ENCODE data around the gene TMEM187. TPM values are rescaled to one million over a fixed set of nuclear protein-coding genes. Genes with fewer than 3 reads are reported as not detected.

Gene TMEM187
- total and polyA plus RNA-seq, 2 donors (not counting 3 experiments of a cell fraction or from before 2014, with no cell fraction given) = 2.6 to 15.7 TPM

DNA sequence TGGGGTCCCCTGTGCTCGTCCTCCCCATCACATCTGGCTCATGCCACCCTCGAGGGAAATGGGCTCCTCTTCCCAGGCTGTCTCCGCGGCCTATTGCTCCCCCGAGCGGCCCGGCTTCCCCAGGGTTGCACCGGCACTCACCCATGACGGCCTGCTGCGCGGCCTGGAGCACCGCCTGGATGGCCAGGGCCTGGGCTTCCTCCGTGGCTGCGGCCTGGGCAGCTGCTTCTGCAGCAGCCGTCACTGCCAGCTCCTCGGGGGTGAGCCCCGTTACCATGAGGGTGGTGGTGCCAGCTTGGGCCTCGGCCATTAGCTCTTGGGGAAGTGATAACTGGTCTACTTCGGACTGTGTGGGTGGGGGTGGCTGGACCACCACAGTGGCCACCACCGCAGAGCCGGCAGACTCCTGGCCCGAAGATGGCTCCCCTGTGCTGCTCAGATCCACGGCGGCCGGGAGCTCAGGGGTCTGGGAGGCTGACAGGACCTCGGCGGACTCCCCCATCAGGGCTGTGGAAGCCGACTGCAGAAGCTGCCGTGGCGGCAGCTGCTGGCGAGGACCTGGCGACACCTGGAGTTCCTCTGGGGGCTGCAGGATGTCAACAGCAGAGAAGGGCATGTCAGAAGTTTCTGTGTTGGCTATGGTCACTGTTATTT, 20.1 kb upstream of the TMEM187 start:
- no peak for FAIRE-seq
- no peak overlapping the region for H3K4me2 ChIP-seq (ENCODE audit: insufficient read depth, low read length)
- BruUV-seq (replicated peaks) = no TSS peak
- dilution Hi-C loops (cut with MboI; ENCODE audit: extremely low pct_ligation_motif_present, low sequenced_read_pairs) (no loop called here), intact Hi-C loops (cut with micrococcal nuclease) (loop anchor here (1.0 to 2.0 kb wide), 2 partner anchors 16 to 188 kb away; partner anchors contain the start of gene PLXNB3)
- DNase-seq (ENCODE audit: low read depth, low spot score) = no peak
- H2AFZ ChIP-seq (ENCODE audit: low read depth, low read length) = no peak overlapping the region
- no peak overlapping the region for H3K27ac ChIP-seq (ENCODE audit: insufficient read depth, low read depth, low read length)
- POLR2A ChIA-PET = no interaction called here
- no peaks in the 10 kb centered on the region for H3K9me1 ChIP-seq (replicated peaks; ENCODE audit: control insufficient read depth, extremely low read depth, insufficient read depth, low read length)
- TF ChIP-seq POLR2A (IDR thresholded peaks at IDR 0.05; ENCODE audit: low read depth, low read length) (no peak), POLR2AphosphoS5 (IDR thresholded peaks at IDR 0.05; ENCODE audit: insufficient read depth, low read depth, low read length) (no peak), JUN (IDR thresholded peaks at IDR 0.05; ENCODE audit: borderline replicate concordance, insufficient read depth, insufficient read length, low read depth) (no peak), FOS (IDR thresholded peaks at IDR 0.05; ENCODE audit: borderline replicate concordance, insufficient read depth, low read length) (no peak), GATA2 (IDR thresholded peaks at IDR 0.05; ENCODE audit: insufficient read depth, insufficient read length, low read depth, low read length) (no peak), EZH2 (IDR thresholded peaks at IDR 0.05; ENCODE audit: borderline replicate concordance, low read depth, low read length, severe bottlenecking) (no peak), MAX (IDR thresholded peaks at IDR 0.05; ENCODE audit: insufficient read depth, insufficient read length) (no peak), MYC (IDR thresholded peaks at IDR 0.05; ENCODE audit: low read depth, low read length) (no peak)
- TF ChIP-seq, protein P1, sequence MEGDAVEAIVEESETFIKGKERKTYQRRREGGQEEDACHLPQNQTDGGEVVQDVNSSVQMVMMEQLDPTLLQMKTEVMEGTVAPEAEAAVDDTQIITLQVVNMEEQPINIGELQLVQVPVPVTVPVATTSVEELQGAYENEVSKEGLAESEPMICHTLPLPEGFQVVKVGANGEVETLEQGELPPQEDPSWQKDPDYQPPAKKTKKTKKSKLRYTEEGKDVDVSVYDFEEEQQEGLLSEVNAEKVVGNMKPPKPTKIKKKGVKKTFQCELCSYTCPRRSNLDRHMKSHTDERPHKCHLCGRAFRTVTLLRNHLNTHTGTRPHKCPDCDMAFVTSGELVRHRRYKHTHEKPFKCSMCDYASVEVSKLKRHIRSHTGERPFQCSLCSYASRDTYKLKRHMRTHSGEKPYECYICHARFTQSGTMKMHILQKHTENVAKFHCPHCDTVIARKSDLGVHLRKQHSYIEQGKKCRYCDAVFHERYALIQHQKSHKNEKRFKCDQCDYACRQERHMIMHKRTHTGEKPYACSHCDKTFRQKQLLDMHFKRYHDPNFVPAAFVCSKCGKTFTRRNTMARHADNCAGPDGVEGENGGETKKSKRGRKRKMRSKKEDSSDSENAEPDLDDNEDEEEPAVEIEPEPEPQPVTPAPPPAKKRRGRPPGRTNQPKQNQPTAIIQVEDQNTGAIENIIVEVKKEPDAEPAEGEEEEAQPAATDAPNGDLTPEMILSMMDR (IDR thresholded peaks at IDR 0.05; ENCODE audit: extremely low read depth in 1 of 2, insufficient read depth in 1 of 2, low read depth in 1 of 2, low read length in 2 of 2) = no peak
- peaks cover 21 to 53% of the 10 kb centered on the region in 2 experiments for H3K36me3 ChIP-seq (ENCODE audit: control insufficient read depth in 2 of 2, extremely low read depth in 1 of 2, insufficient read depth in 2 of 2, low read length in 2 of 2)
- no peaks in the 10 kb centered on the region for H3K9me3 ChIP-seq (replicated peaks; ENCODE audit: control insufficient read depth, insufficient read depth, low read length)
- CTCF ChIA-PET = interaction anchor here (9.4 kb wide), 1 partner anchor 28 kb away, joined by 253 read pairs; the partner anchor contains the start of gene ARHGAP4
- no peak overlapping the region for H3K9ac ChIP-seq (replicated peaks; ENCODE audit: extremely low read depth, insufficient read depth, low read length)
- no peaks in the 10 kb centered on the region for H4K20me1 ChIP-seq (replicated peaks; ENCODE audit: control insufficient read depth, extremely low read depth, insufficient read depth, low read length)
- peaks cover 9% of the 10 kb centered on the region for H3K79me2 ChIP-seq (ENCODE audit: control insufficient read depth, insufficient read depth, low read length)
- H3K4me1 ChIP-seq (ENCODE audit: control insufficient read depth, extremely low read depth, insufficient read depth, low read length) = peaks cover 30% of the 10 kb centered on the region
- H3K27me3 ChIP-seq (ENCODE audit: control insufficient read depth in 2 of 2, insufficient read depth in 2 of 2, low read length in 2 of 2) = no peaks in the 10 kb centered on the region
- no peak overlapping the region for H3K4me3 ChIP-seq (replicated peaks in 1 of 3; ENCODE audit: insufficient read depth in 1 of 3, low read depth in 1 of 3, low read length in 3 of 3)

Measured in endothelial cell of umbilical vein (primary cell).